ENCODE results near the gene TMEM198.

- TF ChIP-seq, protein P1, sequence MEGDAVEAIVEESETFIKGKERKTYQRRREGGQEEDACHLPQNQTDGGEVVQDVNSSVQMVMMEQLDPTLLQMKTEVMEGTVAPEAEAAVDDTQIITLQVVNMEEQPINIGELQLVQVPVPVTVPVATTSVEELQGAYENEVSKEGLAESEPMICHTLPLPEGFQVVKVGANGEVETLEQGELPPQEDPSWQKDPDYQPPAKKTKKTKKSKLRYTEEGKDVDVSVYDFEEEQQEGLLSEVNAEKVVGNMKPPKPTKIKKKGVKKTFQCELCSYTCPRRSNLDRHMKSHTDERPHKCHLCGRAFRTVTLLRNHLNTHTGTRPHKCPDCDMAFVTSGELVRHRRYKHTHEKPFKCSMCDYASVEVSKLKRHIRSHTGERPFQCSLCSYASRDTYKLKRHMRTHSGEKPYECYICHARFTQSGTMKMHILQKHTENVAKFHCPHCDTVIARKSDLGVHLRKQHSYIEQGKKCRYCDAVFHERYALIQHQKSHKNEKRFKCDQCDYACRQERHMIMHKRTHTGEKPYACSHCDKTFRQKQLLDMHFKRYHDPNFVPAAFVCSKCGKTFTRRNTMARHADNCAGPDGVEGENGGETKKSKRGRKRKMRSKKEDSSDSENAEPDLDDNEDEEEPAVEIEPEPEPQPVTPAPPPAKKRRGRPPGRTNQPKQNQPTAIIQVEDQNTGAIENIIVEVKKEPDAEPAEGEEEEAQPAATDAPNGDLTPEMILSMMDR (IDR thresholded peaks at IDR 0.05; ENCODE audit: low read depth, low read length, poor library complexity, severe bottlenecking) = no peak
- TF ChIP-seq EZH2phosphoT487 (IDR thresholded peaks at IDR 0.05; ENCODE audit: borderline replicate concordance, low read length) = no peak
These were observed 34.7 kb upstream of the TMEM198 start for GRCh38 chr2:219508971-219509779.

All from DOHH2 (cell line).